Liver (tissue), 9 donors: Measurements from ENCODE around the gene ARL3. TPM values are rescaled to one million over a fixed set of nuclear protein-coding genes. Genes with fewer than 3 reads are reported as not detected.

ENCODE experiments used
- DNase-seq: peaks from one replicate; pipeline ENCODE4 v3.0.0-alpha.2; 2017; ENCODE audit warnings: low spot score
- H3K27ac ChIP-seq, 2 donors: one replicate each; pipeline ENCODE4 v1.7.0; 2013; ENCODE audit warnings: inconsistent platforms in 2 of 2, low read length in 2 of 2, control low read depth in 1 of 2, low read depth in 1 of 2, mild to moderate bottlenecking in 1 of 2
- H3K27me3 ChIP-seq, 4 donors: one replicate each; pipeline versions ENCODE4 v1.6.1 to v1.7.0; 2013; ENCODE audit warnings: low read length in 3 of 4, inconsistent platforms in 1 of 4, mild to moderate bottlenecking in 1 of 4, moderate library complexity in 1 of 4; ENCODE audit not compliant: control insufficient read depth in 4 of 4, insufficient read depth in 4 of 4
- H3K36me3 ChIP-seq, 4 donors: one replicate each; pipeline versions ENCODE4 v1.6.1 to v1.7.0; 2013; ENCODE audit warnings: low read length in 3 of 4, mild to moderate bottlenecking in 3 of 4, low read depth in 1 of 4, moderate library complexity in 1 of 4; ENCODE audit not compliant: control insufficient read depth in 4 of 4, insufficient read depth in 3 of 4
- H3K4me1 ChIP-seq, 4 donors: one replicate each; pipeline versions ENCODE4 v1.6.1 to v1.7.0; 2013; ENCODE audit warnings: low read length in 3 of 4, mild to moderate bottlenecking in 3 of 4, moderate library complexity in 1 of 4; ENCODE audit not compliant: control insufficient read depth in 4 of 4, insufficient read depth in 4 of 4
- H3K4me3 ChIP-seq, 3 donors: one replicate each; pipeline versions ENCODE4 v1.6.1 to v1.7.0; 2013; ENCODE audit warnings: low read length in 3 of 3, control low read depth in 1 of 3, low read depth in 1 of 3, mild to moderate bottlenecking in 1 of 3
- H3K9ac ChIP-seq, 2 donors: one replicate each; pipeline ENCODE4 v1.7.0; 2013; ENCODE audit warnings: low read length in 2 of 2, mild to moderate bottlenecking in 2 of 2, moderate library complexity in 2 of 2, control low read depth in 1 of 2, low read depth in 1 of 2
- H3K9me3 ChIP-seq, 4 donors: one replicate each; pipeline versions ENCODE4 v1.6.1 to v1.7.0; 2013; ENCODE audit warnings: low read length in 3 of 4; ENCODE audit not compliant: control insufficient read depth in 4 of 4
- ATF3 ChIP-seq: IDR thresholded peaks from 2 replicates; pipeline ENCODE4 v1.6.1; 2016; ENCODE audit warnings: antibody characterized with exemption
- CTCF ChIP-seq: fragments of 150-350 bp; IDR thresholded peaks from 2 replicates; pipeline ENCODE4 v1.5.1; 2017; ENCODE audit warnings: improper control_type of control experiment, low read depth, low read length; ENCODE audit not compliant: missing input control
- EGR1 ChIP-seq, 2 donors: IDR thresholded peaks; 2 replicates each; pipeline ENCODE4 v1.6.1; 2016 to 2018; ENCODE audit warnings: antibody characterized with exemption in 2 of 2, low read depth in 2 of 2
- FOXA1 ChIP-seq: IDR thresholded peaks from 2 replicates; pipeline ENCODE4 v1.6.1; 2016; ENCODE audit warnings: antibody characterized with exemption
- FOXA2 ChIP-seq: IDR thresholded peaks from 2 replicates; pipeline ENCODE4 v1.6.1; 2016; ENCODE audit warnings: antibody characterized with exemption
- GABPA ChIP-seq, 2 donors: IDR thresholded peaks in 1 of 2; conservative IDR thresholded peaks in 1 of 2; 2 replicates each; pipeline ENCODE4 v1.6.1; 2016; ENCODE audit warnings: antibody characterized with exemption in 2 of 2, mild to moderate bottlenecking in 1 of 2, moderate library complexity in 1 of 2
- HNF4A ChIP-seq, 2 donors: conservative IDR thresholded peaks; 2 replicates each; pipeline ENCODE4 v1.6.1; 2016; ENCODE audit warnings: antibody characterized with exemption in 2 of 2, mild to moderate bottlenecking in 2 of 2
- HNF4G ChIP-seq: IDR thresholded peaks from 2 replicates; pipeline ENCODE4 v1.6.1; 2016; ENCODE audit warnings: antibody characterized with exemption
- JUND ChIP-seq, 2 donors: IDR thresholded peaks; 2 replicates each; pipeline ENCODE4 v1.6.1; 2016; ENCODE audit warnings: antibody characterized with exemption in 2 of 2
- MAX ChIP-seq: IDR thresholded peaks from 2 replicates; pipeline ENCODE4 v1.6.1; 2016; ENCODE audit warnings: antibody characterized with exemption
- NR2F2 ChIP-seq: IDR thresholded peaks from 2 replicates; pipeline ENCODE4 v1.6.1; 2016; ENCODE audit warnings: antibody characterized with exemption
- RAD21 ChIP-seq, 2 donors: IDR thresholded peaks; 2 replicates each; pipeline ENCODE4 v1.6.1; 2016; ENCODE audit warnings: antibody characterized with exemption in 2 of 2, mild to moderate bottlenecking in 2 of 2
- REST ChIP-seq: IDR thresholded peaks from 2 replicates; pipeline ENCODE4 v1.6.1; 2016; ENCODE audit warnings: antibody characterized with exemption, mild to moderate bottlenecking
- RXRA ChIP-seq, 2 donors: IDR thresholded peaks; 2 replicates each; pipeline ENCODE4 v1.6.1; 2017 to 2018; ENCODE audit warnings: antibody characterized with exemption in 2 of 2, mild to moderate bottlenecking in 1 of 2
- SP1 ChIP-seq: IDR thresholded peaks from 2 replicates; pipeline ENCODE4 v1.6.1; 2018; ENCODE audit warnings: antibody characterized with exemption, mild to moderate bottlenecking
- TAF1 ChIP-seq: conservative IDR thresholded peaks from 2 replicates; pipeline ENCODE4 v1.6.1; 2016; ENCODE audit warnings: antibody characterized with exemption, mild to moderate bottlenecking
- YY1 ChIP-seq: IDR thresholded peaks from 2 replicates; pipeline ENCODE4 v1.6.1; 2016; ENCODE audit warnings: antibody characterized with exemption, mild to moderate bottlenecking
- ZBTB33 ChIP-seq: IDR thresholded peaks from 2 replicates; pipeline ENCODE4 v1.6.1; 2016; ENCODE audit warnings: antibody characterized with exemption
- WGBS: extraction: QIAGEN DNeasy Blood & Tissue Kit; methylation state at CpG from one replicate; pipeline ENCODE4 v1.1.7; 2013; 5-methylcytosine and 5-hydroxymethylcytosine counted together
- polyA plus RNA-seq, 2 donors: library from polyadenylated mRNA; stranded (reverse) in 1 of 2; unstranded in 1 of 2; fragments of 200-250 nt in 1 of 2; fragments of >200 nt in 1 of 2; fragmentation: Nextera tagmentation in 1 of 2; extraction: Ambion mirVana in 1 of 2; gene quantifications; one replicate each; pipeline versions ENCODE4 v1.2.1 to v1.2.3, GENCODE V29; 2013 to 2015
- total RNA-seq, 2 donors: library from RNA; depleted of rRNA; stranded (reverse); fragments of >200 nt; gene quantifications; one replicate each; pipeline ENCODE4 v1.2.3, GENCODE V29; 2014
- donor health status: healthy.
- donor health status: healthy.
- donor health status: healthy.
- donor health status: healthy.
- donor health status: healthy.

ARL3 gene
- total and polyA plus RNA-seq, 4 donors: 1.0 to 2.5 (median 2.3) TPM

GRCh38 chr10:102631525-102632393 is 82.4 kb downstream of the ARL3 start:
- no peak for DNase-seq
- H3K4me1 ChIP-seq: peaks cover 15 to 28% (median 19%) of the 10 kb centered on the region in 4 donors
- peak overlapping the region; percentile 47 to 51 for H3K27ac ChIP-seq
- TF ChIP-seq NR2F2: no peak
- TF ChIP-seq MAX: no peak
- no peak for TF ChIP-seq EGR1 (IDR thresholded peaks at IDR 0.05; ENCODE audit: low read depth in 2 of 2)
- TF ChIP-seq CTCF: no peak
- TF ChIP-seq SP1: no peak
- TF ChIP-seq RXRA (IDR thresholded peaks at IDR 0.05): no peak
- H3K9me3 ChIP-seq: no peaks in the 10 kb centered on the region
- no peak overlapping the region for H3K4me3 ChIP-seq
- peaks cover 0 to 9% (median 0%) of the 10 kb centered on the region in 4 donors for H3K36me3 ChIP-seq
- no peaks in the 10 kb centered on the region for H3K27me3 ChIP-seq
- WGBS: 90% methylated on average over 10 of the region's 10 CpGs
- no peak overlapping the region for H3K9ac ChIP-seq

- H3K4me1 ChIP-seq: peaks cover 15 to 31% (median 19%) of the 10 kb centered on the region in 4 donors
- H3K36me3 ChIP-seq: peaks cover 0 to 9% (median 0%) of the 10 kb centered on the region in 4 donors
- WGBS: 93% methylated on average over 6 of the region's 6 CpGs
- no peak for DNase-seq
- H3K27me3 ChIP-seq: no peaks in the 10 kb centered on the region
- no peaks in the 10 kb centered on the region for H3K9me3 ChIP-seq
- H3K27ac ChIP-seq: no peak overlapping the region
- no peak overlapping the region for H3K9ac ChIP-seq
- no peak overlapping the region for H3K4me3 ChIP-seq
- no peak for TF ChIP-seq EGR1 (IDR thresholded peaks at IDR 0.05; ENCODE audit: low read depth in 2 of 2)
- no peak for TF ChIP-seq FOXA2
- no peak for TF ChIP-seq ATF3
- TF ChIP-seq GABPA (IDR thresholded peaks at IDR 0.05 in 1 of 2, conservative IDR thresholded peaks at IDR 0.05 in 1 of 2): no peak
- TF ChIP-seq CTCF: no peak
- no peak for TF ChIP-seq ZBTB33
- no peak for TF ChIP-seq YY1
- TF ChIP-seq FOXA1: no peak
- no peak for TF ChIP-seq RAD21 (IDR thresholded peaks at IDR 0.05)
- TF ChIP-seq JUND (IDR thresholded peaks at IDR 0.05): no peak
- TF ChIP-seq RXRA (IDR thresholded peaks at IDR 0.05): no peak
- TF ChIP-seq SP1: no peak
- TF ChIP-seq TAF1: no peak
- no peak for TF ChIP-seq NR2F2
- no peak for TF ChIP-seq HNF4A (conservative IDR thresholded peaks at IDR 0.05)
- no peak for TF ChIP-seq HNF4G
- TF ChIP-seq MAX: no peak
- no peak for TF ChIP-seq REST
These were observed 83.5 kb downstream of the ARL3 start for GRCh38 chr10:102630663-102631062.
